Effector CD4-positive, alpha-beta T cell (primary cell): ENCODE measurements around the gene ATXN10.

Experiments
- DNase-seq: peaks from one replicate; pipeline ENCODE4 v3.0.0-alpha.2; 2020

ATXN10 gene

GRCh38 chr22:45882881-45883810 lies 211.5 kb downstream of the ATXN10 start:
- DNase-seq: no peak

GRCh38 chr22:45883811-45884170 lies 212.2 kb downstream of the ATXN10 start:
- DNase-seq: no peak

- no peak for DNase-seq
These were observed 212.8 kb downstream of the ATXN10 start for GRCh38 chr22:45884201-45885062.

GRCh38 chr22:45885171-45885840 lies 213.7 kb downstream of the ATXN10 start:
- DNase-seq: no peak

- DNase-seq: no peak
These were observed 214.3 kb downstream of the ATXN10 start for GRCh38 chr22:45885941-45886395.

DNA sequence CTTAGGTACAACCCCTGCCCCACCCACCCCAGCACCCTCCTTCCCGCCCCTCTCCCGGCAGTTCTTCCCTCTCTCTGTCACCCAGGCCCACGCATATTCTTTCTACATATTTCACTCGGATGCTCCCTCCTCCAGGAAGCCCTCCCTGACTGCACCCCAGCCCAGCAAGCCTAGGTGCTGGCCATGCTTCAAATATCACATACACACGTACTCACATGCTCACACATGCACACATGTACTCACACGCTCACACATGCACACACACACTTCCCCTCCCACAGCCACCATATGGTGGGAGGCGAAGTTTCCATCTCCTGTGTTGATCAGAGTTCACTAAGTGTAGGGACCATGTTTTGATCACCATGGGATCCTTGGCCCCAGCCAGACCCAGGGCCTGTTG lies 214.9 kb downstream of the ATXN10 start:
- no peak for DNase-seq

DNA sequence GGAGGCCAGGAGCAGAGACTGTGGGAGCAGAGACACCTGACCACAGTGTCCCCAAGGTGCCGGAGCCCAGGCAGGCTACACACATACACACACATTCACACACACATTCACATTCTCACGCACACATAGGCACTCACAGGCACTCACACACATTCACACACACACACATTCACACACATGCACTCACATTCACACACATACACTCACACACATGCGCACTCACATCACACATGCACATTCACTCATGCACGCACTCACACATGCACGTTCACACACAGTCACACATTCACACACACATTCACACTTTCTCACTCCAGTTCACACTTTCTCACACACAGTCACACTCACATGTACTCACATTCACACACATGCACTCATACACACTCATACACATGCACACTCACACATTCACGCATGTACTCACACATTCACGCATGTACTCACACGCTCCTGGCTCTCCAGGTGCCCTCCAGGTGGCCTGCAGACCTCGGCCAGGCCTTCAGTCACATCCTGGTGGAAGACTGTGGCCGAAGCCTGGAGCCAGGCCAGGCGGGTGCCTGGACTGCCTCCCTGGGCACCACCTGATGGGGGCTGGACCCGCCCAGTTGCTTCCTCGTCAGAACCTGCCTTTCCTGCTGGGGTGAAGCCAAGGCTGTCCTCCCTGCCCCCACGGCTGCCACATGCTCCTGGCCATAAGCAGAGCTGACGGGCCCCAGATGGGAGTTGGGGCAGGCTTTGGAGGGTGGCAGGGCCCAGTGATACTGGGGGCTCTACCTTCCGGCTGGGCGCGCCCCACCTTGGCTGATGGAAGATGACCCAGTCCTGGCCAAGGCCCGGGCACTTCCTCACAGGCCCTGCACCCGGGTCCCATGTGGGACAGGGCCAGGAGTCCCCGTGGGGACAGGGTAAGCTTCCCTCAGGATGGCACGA lies 215.8 kb downstream of the ATXN10 start:
- DNase-seq: no peak

DNA sequence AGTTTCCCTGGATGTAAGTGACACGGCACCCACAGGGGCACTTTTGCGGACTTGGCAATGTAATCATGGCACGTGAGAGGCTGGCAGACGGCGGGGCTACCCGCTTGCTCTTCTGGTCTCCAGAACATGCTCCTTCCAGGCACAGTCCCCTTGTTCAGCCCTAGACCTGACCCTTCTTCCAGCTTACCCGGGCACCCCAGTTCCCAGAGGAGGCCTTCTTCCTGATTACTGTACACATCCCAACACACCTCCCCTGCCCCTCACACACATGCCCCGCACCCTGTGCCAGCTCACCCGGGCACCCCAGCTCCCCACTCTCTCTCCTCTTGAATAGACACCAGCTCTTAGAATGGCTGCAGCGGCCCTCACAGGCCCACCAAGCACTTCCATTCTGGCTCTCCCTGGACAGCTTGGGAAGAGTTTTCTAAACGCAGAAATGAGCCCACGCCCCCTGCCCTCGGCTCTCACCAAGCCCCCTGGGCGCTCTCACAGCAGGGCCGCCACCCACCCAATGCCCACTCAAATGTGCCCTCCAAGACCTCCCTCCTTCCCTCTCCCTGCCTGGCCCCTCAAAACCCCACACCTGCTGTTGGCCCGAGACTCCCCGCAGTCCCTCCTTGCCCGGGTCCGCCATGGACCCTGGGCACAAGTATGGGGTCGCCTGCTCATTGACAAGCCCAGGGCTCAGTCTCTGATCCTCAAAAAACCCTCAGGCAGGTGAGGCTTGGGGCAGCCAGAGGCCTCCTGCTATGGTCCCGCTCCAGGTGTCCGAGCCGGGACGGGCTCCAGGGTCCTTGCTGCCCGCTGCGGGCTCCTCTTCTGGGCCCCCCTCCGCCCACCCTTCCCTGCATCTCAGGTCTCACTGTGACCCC lies 216.8 kb downstream of the ATXN10 start:
- no peak for DNase-seq

DNA sequence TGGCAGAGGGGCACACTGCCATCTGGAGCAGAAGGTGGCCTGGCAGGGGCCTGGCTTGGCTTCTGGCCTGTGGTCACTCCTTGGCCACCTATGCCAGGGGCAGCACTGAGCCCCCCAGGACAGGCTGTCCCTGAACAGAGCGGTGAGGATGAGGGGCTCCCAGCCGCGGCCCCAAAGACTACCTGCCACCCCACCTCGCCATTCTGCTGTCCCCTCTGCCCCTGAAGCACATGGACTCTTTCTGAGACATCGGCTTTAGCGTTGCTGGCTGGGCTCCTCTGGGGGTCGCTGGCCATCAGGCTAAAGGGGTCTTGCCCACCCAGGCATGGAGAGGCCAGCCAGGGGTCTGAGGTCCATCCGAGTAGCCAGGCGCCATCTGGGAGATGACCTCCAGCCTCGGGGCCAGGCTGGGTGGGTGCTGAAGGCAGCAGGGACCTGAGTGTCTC lies 217.5 kb downstream of the ATXN10 start:
- DNase-seq: no peak

DNA sequence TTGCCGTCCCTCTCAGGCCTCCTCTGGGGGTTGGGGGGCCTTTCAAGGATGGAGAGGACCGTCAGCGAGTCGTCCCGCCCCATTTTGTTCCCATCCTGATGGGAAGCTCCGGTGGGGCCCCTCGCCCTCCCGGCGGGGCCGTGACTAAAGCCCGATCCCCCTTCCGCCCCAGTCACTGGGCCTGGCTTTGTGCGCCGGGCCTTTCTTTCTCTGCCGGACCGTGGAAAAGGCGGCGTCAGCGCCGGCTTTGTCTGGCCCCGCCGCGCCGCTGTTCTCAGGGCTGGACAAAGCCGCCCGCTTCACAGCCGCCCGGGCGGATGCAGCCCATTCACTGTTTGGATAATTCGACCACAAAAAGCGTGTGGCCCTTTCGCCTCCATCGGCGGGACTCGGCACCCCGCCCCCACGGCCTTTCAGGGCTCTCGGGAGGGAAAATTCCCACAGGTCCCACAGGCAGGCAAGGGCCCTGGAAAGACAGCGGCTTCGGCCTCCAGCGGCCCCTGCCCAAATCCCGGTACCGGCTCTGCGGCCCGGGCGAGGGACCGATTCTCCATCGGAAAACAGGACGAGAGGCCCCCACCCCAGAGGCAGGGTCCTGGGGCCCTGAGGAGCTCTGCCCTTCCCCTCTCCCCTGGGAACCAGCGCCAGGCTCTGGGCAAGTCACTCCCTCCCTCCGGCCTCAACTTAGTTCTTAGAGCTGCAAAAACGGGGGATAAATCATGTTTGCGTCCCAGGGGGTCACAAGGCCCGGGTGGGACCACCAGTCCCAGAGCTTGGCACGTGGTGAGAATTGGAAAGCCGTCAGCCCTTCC lies 218.1 kb downstream of the ATXN10 start:
- DNase-seq: no peak

DNA sequence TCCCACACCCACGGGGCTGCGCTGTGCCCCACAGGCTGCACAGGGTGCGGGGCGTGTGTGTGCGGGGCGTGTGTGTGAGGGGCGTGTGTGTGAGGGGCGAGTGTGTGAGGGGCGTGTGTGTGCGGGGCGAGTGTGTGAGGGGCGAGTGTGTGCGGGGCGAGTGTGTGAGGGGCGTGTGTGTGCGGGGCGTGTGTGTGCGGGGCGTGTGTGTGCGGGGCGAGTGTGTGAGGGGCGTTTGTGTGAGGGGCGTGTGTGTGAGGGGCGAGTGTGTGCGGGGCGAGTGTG lies 218.7 kb downstream of the ATXN10 start:
- DNase-seq: no peak

DNA sequence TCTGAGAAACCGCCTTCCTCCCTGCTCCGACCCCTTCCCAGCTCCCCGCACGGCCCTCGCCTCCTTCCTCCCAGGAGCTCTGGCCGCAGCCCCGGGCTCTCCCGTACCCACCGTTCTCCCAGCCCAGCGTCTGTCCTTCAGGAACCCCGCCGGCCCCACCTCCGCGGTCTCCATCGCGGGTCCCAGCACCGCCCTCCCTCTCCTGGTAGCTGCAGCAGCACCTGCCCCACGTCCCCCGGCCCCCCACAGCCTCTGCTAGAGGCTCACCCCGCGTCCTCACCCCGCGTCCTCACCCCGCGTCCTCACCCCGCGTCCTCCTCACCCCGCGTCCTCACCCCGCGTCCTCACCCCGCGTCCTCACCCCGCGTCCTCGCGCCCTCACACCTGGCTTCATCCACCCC lies 219.4 kb downstream of the ATXN10 start:
- no peak for DNase-seq

DNA sequence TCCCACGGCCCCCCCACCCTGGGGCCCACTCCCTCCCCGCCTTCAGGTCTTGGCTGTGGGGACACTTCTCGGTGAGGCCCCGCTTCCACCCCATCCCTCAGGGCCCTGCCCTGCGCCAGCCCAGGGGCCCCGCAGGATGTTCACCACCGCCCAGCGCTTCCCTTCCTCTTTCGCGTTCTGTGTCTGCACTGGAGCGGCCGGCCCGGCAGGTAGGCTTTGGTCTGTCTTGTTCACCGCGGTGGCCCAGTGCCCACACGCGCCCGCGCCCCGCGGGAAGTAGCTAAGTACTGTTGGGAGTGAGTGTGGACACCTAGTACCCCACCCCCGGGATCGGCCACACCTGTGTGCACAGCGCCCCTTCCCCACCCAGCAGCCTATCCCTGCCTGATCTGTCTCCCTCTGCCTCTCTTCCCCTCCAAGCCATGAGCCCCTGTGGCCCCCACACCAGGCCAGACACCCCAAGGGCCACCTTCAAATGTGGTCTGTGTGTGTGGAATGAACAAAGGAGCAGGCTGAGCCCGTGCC lies 219.9 kb downstream of the ATXN10 start:
- DNase-seq: no peak

- DNase-seq: no peak
These were observed 220.5 kb downstream of the ATXN10 start for GRCh38 chr22:45891996-45892621.

DNA sequence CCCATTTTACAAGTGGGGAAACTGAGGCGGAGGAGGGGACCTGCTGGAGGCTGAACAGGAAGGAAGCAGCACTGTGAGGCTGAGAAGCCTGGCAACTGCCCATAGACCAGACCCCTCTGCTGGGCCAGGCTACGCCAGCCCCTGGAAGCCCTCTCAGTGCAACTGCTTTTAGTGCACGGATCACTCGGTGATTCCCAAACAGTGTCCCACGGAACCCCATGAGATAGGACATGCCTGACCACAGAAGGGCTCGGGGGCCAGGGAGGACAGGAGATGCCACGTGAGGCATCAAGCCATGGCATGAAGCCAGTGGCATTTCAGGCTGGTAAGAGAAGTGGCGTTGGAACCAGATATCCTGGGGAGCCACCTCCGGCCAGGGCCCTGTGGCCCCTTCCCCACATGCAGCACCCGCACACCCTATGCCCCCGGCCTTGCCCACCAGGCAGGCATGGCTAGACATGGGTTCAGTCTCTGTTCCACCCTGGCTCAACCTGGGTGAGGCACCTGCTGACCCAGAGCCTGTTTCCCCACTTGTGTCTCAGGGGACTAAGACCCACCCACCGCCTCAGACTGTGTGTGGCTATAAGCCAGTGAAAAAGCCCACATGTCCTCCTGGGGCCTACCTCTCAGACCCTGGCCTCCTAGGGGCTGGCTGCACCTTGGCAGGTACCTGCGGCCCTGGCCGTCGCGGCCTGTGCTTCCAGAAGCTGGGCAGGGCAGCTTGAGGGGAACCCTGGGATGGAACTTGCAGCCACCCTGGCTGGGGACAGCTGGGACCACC lies 221.2 kb downstream of the ATXN10 start:
- no peak for DNase-seq

DNA sequence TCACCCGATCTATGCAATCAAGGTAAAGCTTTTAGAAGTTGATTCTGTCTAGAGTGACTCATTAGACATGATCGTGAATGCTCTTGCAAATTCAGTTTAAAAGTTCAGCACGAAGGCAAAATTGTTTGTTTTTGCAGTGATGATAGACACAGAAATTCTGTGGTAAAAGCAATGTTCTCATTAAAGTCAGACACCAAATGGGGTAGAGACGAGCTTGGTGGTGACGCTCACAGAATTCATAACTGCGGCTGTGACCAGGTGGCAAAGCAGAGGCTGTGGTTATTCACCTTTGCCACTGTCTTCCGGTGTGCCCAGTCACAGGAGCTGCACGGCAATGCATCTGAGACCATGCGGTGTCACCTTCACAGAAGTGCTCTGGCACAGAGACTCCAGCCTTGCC lies 221.9 kb downstream of the ATXN10 start:
- no peak for DNase-seq
